ENCODE measurements around the gene IDUA. TPM values are rescaled to one million over a fixed set of nuclear protein-coding genes. Genes with fewer than 3 reads are reported as not detected.

The IDUA gene
- total RNA-seq, 1 donor from 2014 or later: 46.0 TPM

DNA sequence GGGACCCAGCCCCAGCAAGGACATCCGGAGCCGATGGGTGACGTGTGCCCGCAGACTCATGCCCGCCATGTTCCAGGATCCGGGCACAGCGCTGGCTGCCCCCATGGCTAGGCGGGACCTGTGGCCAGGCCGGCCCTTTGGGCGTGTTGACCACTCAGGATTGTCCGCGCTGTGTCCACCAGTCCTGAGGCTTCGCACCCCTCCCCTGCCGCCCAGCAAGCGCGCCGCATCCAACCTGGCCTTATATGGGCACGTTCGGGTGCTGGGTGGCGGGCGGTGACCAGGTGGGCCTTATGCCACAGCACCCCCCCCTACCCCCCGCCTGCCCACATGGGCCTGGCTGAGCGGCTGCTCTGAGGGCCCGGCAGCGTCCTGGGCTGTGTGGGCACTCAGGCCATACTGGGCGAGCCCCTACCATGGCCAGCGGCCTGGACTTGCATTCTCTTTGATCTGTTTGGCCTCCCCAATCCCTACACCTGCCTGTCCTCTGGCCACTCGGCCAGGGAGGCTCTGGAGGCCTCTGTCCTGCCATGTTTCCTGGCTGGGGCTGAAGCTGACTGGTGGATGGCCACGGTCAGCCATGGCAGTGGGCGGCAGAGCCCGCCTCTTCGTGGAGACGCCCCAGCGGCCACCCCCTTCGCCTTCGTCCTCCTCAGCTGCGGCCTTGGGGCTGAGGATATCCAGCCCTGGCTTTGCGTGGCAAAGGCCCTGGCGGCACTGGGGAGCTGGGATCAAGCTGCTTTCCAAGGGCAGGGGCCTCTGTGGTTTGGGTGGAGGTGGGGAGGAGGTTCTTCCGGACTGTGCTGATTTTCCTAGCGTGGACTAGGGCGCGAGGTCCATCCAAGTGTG lies 26.6 kb downstream of the IDUA start:
- H3K4me3 Mint-ChIP-seq (ENCODE audit: unreplicated experiment): peak overlapping the region; percentile 33
- DNase-seq (ENCODE audit: low spot score): no peak
- no peaks in the 10 kb centered on the region for H3K9me3 Mint-ChIP-seq (ENCODE audit: low read depth)
- TF ChIP-seq, protein P1, sequence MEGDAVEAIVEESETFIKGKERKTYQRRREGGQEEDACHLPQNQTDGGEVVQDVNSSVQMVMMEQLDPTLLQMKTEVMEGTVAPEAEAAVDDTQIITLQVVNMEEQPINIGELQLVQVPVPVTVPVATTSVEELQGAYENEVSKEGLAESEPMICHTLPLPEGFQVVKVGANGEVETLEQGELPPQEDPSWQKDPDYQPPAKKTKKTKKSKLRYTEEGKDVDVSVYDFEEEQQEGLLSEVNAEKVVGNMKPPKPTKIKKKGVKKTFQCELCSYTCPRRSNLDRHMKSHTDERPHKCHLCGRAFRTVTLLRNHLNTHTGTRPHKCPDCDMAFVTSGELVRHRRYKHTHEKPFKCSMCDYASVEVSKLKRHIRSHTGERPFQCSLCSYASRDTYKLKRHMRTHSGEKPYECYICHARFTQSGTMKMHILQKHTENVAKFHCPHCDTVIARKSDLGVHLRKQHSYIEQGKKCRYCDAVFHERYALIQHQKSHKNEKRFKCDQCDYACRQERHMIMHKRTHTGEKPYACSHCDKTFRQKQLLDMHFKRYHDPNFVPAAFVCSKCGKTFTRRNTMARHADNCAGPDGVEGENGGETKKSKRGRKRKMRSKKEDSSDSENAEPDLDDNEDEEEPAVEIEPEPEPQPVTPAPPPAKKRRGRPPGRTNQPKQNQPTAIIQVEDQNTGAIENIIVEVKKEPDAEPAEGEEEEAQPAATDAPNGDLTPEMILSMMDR (IDR thresholded peaks at IDR 0.05): no peak
- H3K27me3 Mint-ChIP-seq (ENCODE audit: low read depth): no peaks in the 10 kb centered on the region
- peaks cover 19% of the 10 kb centered on the region for H3K4me1 Mint-ChIP-seq (ENCODE audit: low read depth)
- no peaks in the 10 kb centered on the region for H3K36me3 Mint-ChIP-seq (ENCODE audit: low read depth)
- no peak overlapping the region for H3K27ac Mint-ChIP-seq (ENCODE audit: unreplicated experiment)

DNA sequence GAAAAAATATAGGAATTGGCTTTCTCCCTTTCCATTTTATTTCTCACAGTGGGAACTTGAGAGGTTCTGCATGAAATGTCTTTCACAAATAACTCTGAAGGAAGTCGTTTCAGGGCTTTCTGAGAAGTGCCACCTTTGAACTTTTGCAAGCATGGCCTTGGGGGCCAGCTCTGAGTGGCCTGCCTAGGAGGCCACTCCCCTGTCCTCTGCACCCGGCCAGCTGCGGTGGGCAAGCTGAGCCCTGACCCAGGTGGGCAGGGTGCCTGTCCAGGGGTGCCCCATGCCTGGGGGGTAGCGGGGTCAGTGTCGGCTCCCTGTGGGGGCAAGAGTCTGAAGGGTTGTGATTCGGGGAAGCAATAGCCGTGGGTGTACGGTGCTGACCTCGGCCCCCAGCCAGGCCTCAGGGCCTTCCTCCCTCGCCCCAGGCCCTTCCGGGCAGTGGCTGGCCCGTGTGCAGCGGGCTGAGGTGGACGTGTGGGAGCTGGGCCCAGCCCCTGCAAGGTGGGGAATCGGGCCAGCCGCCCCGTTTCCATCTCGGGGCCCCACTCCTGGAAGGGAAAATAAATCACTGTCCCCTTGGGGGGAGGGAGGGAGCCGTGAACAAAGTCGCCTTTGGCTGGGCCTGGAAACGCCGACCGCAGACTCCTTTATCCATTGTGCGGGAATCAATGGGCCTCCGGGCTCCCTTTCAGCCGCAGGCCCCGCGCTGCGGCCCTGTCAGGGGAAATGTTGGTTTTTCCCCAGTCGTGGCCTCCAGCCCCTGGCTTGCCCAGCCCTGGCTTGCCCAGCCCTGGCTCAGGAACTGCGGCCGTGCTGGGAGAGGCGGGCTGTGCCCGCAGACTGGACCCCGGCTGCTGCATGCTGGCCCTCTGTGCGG lies 27.7 kb downstream of the IDUA start:
- no peak overlapping the region for H3K4me3 Mint-ChIP-seq (ENCODE audit: unreplicated experiment)
- no peaks in the 10 kb centered on the region for H3K9me3 Mint-ChIP-seq (ENCODE audit: low read depth)
- H3K4me1 Mint-ChIP-seq (ENCODE audit: low read depth): peaks cover 16% of the 10 kb centered on the region
- no peak overlapping the region for H3K27ac Mint-ChIP-seq (ENCODE audit: unreplicated experiment)
- no peaks in the 10 kb centered on the region for H3K27me3 Mint-ChIP-seq (ENCODE audit: low read depth)
- TF ChIP-seq, protein P1 (IDR thresholded peaks at IDR 0.05): no peak
- no peak for DNase-seq (ENCODE audit: low spot score)
- H3K36me3 Mint-ChIP-seq (ENCODE audit: low read depth): no peaks in the 10 kb centered on the region

DNA sequence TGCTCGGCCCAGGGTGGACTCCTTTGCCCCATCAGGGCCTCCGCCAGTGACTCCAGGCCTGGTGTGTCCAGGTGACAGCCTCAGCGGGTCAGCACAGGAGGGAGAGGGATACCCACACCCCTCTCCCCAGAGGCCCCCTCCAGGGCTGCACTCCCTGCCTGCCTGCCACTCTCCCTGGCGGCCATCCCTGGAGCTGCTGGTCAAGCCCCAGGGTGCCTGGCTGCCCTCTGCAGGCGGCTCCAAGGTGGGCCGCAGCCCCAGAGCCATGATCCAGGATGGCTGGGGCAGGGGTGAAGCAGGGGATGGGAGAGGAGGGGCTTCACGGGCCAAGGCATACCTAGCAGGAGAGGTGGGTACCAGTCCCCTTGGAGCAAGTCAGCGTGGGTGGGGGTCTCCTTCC lies 28.3 kb downstream of the IDUA start:
- Mint-ChIP-seq H3K27me3 (ENCODE audit: low read depth) (no peaks in the 10 kb centered on the region), H3K27ac (ENCODE audit: unreplicated experiment) (no peak overlapping the region), H3K9me3 (ENCODE audit: low read depth) (no peaks in the 10 kb centered on the region), H3K4me1 (ENCODE audit: low read depth) (peaks cover 16% of the 10 kb centered on the region), H3K4me3 (ENCODE audit: unreplicated experiment) (no peak overlapping the region), H3K36me3 (ENCODE audit: low read depth) (no peaks in the 10 kb centered on the region)
- DNase-seq (ENCODE audit: low spot score): no peak
- TF ChIP-seq, protein P1 (IDR thresholded peaks at IDR 0.05): peak; percentile 11

GRCh38 chr4:1015746-1016145 lies 28.9 kb downstream of the IDUA start:
- DNase-seq (ENCODE audit: low spot score): no peak
- no peak overlapping the region for H3K27ac Mint-ChIP-seq (ENCODE audit: unreplicated experiment)
- H3K27me3 Mint-ChIP-seq (ENCODE audit: low read depth): no peaks in the 10 kb centered on the region
- H3K4me1 Mint-ChIP-seq (ENCODE audit: low read depth): peaks cover 11% of the 10 kb centered on the region
- no peaks in the 10 kb centered on the region for H3K9me3 Mint-ChIP-seq (ENCODE audit: low read depth)
- no peaks in the 10 kb centered on the region for H3K36me3 Mint-ChIP-seq (ENCODE audit: low read depth)
- TF ChIP-seq, protein P1 (IDR thresholded peaks at IDR 0.05): no peak
- no peak overlapping the region for H3K4me3 Mint-ChIP-seq (ENCODE audit: unreplicated experiment)

- Mint-ChIP-seq H3K27me3 (ENCODE audit: low read depth) (no peaks in the 10 kb centered on the region), H3K4me3 (ENCODE audit: unreplicated experiment) (no peak overlapping the region), H3K9me3 (ENCODE audit: low read depth) (no peaks in the 10 kb centered on the region), H3K36me3 (ENCODE audit: low read depth) (no peaks in the 10 kb centered on the region), H3K27ac (ENCODE audit: unreplicated experiment) (no peak overlapping the region), H3K4me1 (ENCODE audit: low read depth) (peaks cover 11% of the 10 kb centered on the region)
- no peak for DNase-seq (ENCODE audit: low spot score)
- TF ChIP-seq, protein P1 (IDR thresholded peaks at IDR 0.05): no peak
Measured at GRCh38 chr4:1017211-1017610, 30.4 kb downstream of the IDUA start.
